Stomach (tissue), 9 donors: ENCODE measurements around the gene FSHR. TPM values are rescaled to one million over a fixed set of nuclear protein-coding genes. Genes with fewer than 3 reads are reported as not detected.

Experiments
- DNase-seq, 2 donors: peaks; one replicate each; pipeline versions ENCODE4 v3.0.0 to v3.0.0-alpha.2; 2013 to 2019
- H3K27ac ChIP-seq, 5 donors: fragments of 200-600 bp in 4 of 5; sonication (generic) in 4 of 5; one replicate each; pipeline ENCODE4 v1.5.1; 2013 to 2019; ENCODE audit warnings: mild to moderate bottlenecking in 1 of 5, moderate library complexity in 1 of 5
- H3K27me3 ChIP-seq, 3 donors: fragments of 200-600 bp; sonication (generic); one replicate each; pipeline ENCODE4 v1.5.1; 2017 to 2019; ENCODE audit warnings: mixed run types in 1 of 3
- H3K36me3 ChIP-seq, 4 donors: fragments of 200-600 bp; sonication (generic); 1 replicate in 3 of 4; 2 replicates in 1 of 4; pipeline ENCODE4 v1.5.1; 2016 to 2019
- H3K4me1 ChIP-seq, 4 donors: fragments of 200-600 bp; sonication (generic); one replicate each; pipeline ENCODE4 v1.5.1; 2016 to 2019
- H3K4me3 ChIP-seq, 4 donors: fragments of 200-600 bp; sonication (generic) in 3 of 4; one replicate each; pipeline ENCODE4 v1.5.1; 2016 to 2019; ENCODE audit warnings: mild to moderate bottlenecking in 1 of 4
- H3K9me3 ChIP-seq, 4 donors: fragments of 200-600 bp; sonication (generic); one replicate each; pipeline ENCODE4 v1.5.1; 2016 to 2019
- EP300 ChIP-seq: sonication (generic); formaldehyde crosslinking; IDR thresholded peaks from one replicate; pipeline ENCODE4 v1.6.1; 2017; ENCODE audit warnings: antibody characterized with exemption
- POLR2A ChIP-seq, 4 donors: fragments of 450-650 bp; IDR thresholded peaks; one replicate each; pipeline ENCODE4 v1.6.1; 2016; ENCODE audit warnings: antibody characterized with exemption in 4 of 4, control low read depth in 2 of 4, mild to moderate bottlenecking in 1 of 4, moderate library complexity in 1 of 4
- POLR2AphosphoS5 ChIP-seq, 3 donors: sonication (generic); formaldehyde crosslinking; IDR thresholded peaks; one replicate each; pipeline ENCODE4 v1.6.1; 2016; ENCODE audit warnings: antibody characterized with exemption in 3 of 3
- WGBS, 5 donors: extraction: QIAGEN DNeasy Blood & Tissue Kit in 3 of 5; methylation state at CpG; one replicate each; pipeline versions ENCODE4 v1.1.5 to v1.1.7; 2013 to 2018; 5-methylcytosine and 5-hydroxymethylcytosine counted together
- intact Hi-C: fragments of 100-400 bp; cut with DNase I; formaldehyde crosslinking; loops from one replicate; pipeline ENCODE4 v1.15.1; 2023; ENCODE audit warnings: low total_unique reads
- polyA plus RNA-seq, 3 donors: library from polyadenylated mRNA; stranded (reverse); fragments of 200-250 nt; gene quantifications; one replicate each; pipeline ENCODE4 v1.2.3, GENCODE V29; 2013
- total RNA-seq, 5 donors: library from RNA; depleted of rRNA; stranded (reverse); fragments of >200 nt; gene quantifications; one replicate each; pipeline versions ENCODE4 v1.1.0 to v1.2.3, GENCODE V29; 2014 to 2016
- TF ChIP-seq, protein P1 (sequence below), 7 experiments: fragments of 450-650 bp in 4 of 7; fragments of 200-600 bp in 3 of 7; sonication (generic) in 3 of 7; IDR thresholded peaks; one replicate each; pipeline ENCODE4 v1.5.1; 2016 to 2019; ENCODE audit warnings: antibody characterized with exemption in 7 of 7, control low read depth in 2 of 7, mild to moderate bottlenecking in 1 of 7
- donor health status: healthy with polysubstance abuse.
- donor health status: Bipolar disorder and iron deficiency.
- donor health status: healthy.

Gene FSHR
- total and polyA plus RNA-seq, 8 donors = not detected

DNA sequence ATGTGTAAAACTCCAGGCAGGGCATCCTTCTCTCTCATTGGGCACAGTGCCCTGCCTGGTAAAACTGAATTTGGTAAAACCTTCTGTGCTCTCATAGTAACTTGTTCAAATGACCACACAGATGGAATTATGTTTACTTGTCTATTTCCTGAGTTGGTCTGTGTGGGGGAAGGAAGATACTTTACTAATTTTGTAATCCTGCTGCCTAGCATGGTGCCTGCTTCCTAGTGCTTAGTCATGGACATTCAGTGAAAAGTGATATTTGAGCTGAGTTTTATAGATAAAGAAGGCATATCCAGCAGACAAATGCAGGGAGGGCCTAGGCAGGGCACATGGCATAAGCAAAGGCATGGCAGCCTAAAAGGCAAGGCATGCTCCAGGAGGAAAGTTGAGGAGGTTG lies 199.4 kb downstream of the FSHR start:
- TF ChIP-seq EP300 (no peak), POLR2A (IDR thresholded peaks at IDR 0.05) (no peak), POLR2AphosphoS5 (IDR thresholded peaks at IDR 0.05) (no peak)
- TF ChIP-seq, protein P1, sequence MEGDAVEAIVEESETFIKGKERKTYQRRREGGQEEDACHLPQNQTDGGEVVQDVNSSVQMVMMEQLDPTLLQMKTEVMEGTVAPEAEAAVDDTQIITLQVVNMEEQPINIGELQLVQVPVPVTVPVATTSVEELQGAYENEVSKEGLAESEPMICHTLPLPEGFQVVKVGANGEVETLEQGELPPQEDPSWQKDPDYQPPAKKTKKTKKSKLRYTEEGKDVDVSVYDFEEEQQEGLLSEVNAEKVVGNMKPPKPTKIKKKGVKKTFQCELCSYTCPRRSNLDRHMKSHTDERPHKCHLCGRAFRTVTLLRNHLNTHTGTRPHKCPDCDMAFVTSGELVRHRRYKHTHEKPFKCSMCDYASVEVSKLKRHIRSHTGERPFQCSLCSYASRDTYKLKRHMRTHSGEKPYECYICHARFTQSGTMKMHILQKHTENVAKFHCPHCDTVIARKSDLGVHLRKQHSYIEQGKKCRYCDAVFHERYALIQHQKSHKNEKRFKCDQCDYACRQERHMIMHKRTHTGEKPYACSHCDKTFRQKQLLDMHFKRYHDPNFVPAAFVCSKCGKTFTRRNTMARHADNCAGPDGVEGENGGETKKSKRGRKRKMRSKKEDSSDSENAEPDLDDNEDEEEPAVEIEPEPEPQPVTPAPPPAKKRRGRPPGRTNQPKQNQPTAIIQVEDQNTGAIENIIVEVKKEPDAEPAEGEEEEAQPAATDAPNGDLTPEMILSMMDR (IDR thresholded peaks at IDR 0.05) = no peak
- H3K9me3 ChIP-seq = no peaks in the 10 kb centered on the region
- H3K27ac ChIP-seq = no peak overlapping the region
- H3K4me1 ChIP-seq = no peaks in the 10 kb centered on the region
- no peak overlapping the region for H3K4me3 ChIP-seq
- H3K27me3 ChIP-seq = no peaks in the 10 kb centered on the region
- intact Hi-C loops = no loop called here
- no peak for DNase-seq
- H3K36me3 ChIP-seq = no peaks in the 10 kb centered on the region

DNA sequence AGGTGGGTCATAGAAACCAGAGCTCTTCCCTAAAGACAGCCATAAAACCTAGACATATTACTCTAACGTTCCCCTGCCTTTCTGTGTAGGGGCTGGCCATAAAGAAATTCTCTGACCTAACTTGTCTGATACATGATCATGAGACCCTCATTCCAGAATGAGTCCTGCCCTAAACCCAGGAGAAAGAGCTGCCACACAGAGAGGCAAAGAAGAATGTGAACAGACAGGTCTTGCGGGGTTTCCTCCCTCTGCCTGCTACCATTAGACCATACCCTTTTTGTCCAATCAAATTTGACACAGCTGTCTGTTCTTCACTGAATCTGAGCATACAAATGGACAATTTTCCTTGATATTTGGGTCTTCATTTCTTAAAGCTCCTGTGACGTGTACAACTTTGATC lies 200.0 kb downstream of the FSHR start:
- WGBS, 5 donors = 84 to 89% (median 88%) methylated on average over 3 of the region's 3 CpGs

DNA sequence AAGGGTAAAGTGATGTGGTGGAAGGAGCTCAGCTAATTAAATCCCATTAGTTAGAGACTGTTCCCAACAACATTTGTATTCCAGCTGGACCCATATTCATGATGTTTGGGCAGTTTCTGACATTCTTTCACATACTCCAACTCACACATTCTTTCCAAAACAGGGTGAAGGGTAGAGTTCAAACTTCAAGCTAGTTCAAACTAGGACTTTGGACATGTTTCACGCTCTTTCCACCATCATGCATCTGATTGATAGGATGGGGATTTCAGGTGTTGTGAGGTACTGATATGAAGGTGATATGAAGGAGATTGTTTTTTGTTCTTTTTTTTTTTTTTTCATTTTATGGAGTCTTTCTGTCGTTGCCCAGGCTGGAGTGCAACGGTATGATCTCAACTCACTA lies 201.7 kb downstream of the FSHR start:
- 43 to 79% (median 77%) methylated on average over 3 of the region's 3 CpGs for WGBS, 5 donors
- H3K4me1 ChIP-seq = no peaks in the 10 kb centered on the region
- no peak overlapping the region for H3K4me3 ChIP-seq
- no peaks in the 10 kb centered on the region for H3K27me3 ChIP-seq
- TF ChIP-seq POLR2AphosphoS5 (IDR thresholded peaks at IDR 0.05) = no peak
- no peak for TF ChIP-seq EP300
- TF ChIP-seq, protein P1 (IDR thresholded peaks at IDR 0.05) = no peak
- TF ChIP-seq POLR2A (IDR thresholded peaks at IDR 0.05) = no peak
- no peak overlapping the region for H3K27ac ChIP-seq
- intact Hi-C loops = no loop called here
- H3K36me3 ChIP-seq = no peaks in the 10 kb centered on the region
- no peaks in the 10 kb centered on the region for H3K9me3 ChIP-seq
- DNase-seq = no peak

More for the DNA sequence above, 200.0 kb downstream of the FSHR start:
- Histone ChIP-seq H3K4me3 (no peak overlapping the region), H3K27ac (no peak overlapping the region), H3K36me3 (no peaks in the 10 kb centered on the region), H3K9me3 (no peaks in the 10 kb centered on the region), H3K27me3 (no peaks in the 10 kb centered on the region), H3K4me1 (no peaks in the 10 kb centered on the region)
- TF ChIP-seq POLR2A (IDR thresholded peaks at IDR 0.05) = no peak
- TF ChIP-seq, protein P1 (IDR thresholded peaks at IDR 0.05) = no peak
- no peak for TF ChIP-seq POLR2AphosphoS5 (IDR thresholded peaks at IDR 0.05)
- no peak for TF ChIP-seq EP300
- intact Hi-C loops = no loop called here
- no peak for DNase-seq

DNA sequence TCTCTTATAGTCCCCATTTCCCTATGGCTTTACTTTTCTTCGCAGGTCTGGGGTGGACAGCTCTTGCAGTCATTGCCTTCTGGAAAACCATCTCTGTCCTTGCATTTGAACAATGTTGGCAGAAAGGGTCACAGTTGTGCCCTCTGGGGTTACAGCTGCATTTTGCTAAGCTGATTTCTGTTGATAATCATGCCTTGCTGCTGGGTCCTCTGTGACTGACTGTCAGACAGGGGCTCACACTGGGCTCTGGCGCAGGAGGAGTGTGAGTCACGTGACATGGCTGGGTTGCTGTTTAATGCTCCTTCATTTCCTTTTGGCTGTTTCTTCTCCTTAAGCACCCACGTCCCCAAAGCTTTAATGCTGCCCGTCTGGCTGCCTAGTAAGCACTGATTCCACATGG lies 202.2 kb downstream of the FSHR start:
- Histone ChIP-seq H3K9me3 (no peaks in the 10 kb centered on the region), H3K27me3 (no peaks in the 10 kb centered on the region), H3K4me3 (no peak overlapping the region), H3K27ac (no peak overlapping the region), H3K4me1 (no peaks in the 10 kb centered on the region), H3K36me3 (no peaks in the 10 kb centered on the region)
- no peak for DNase-seq
- intact Hi-C loops = no loop called here
- 37 to 53% (median 50%) methylated on average over 5 of the region's 5 CpGs for WGBS, 5 donors
- TF ChIP-seq POLR2A (IDR thresholded peaks at IDR 0.05) (no peak), POLR2AphosphoS5 (IDR thresholded peaks at IDR 0.05) (no peak), EP300 (no peak)
- TF ChIP-seq, protein P1 (IDR thresholded peaks at IDR 0.05) = no peak
